Measurements from ENCODE around the gene TFAM.

Gene TFAM

GRCh38 chr10:58436071-58436470 is 50.9 kb downstream of the TFAM start:
- DNase-seq, result peak; percentile 61

GRCh38 chr10:58438340-58438871 is 53.2 kb downstream of the TFAM start:
- DNase-seq, result peak; percentile 78

DNA sequence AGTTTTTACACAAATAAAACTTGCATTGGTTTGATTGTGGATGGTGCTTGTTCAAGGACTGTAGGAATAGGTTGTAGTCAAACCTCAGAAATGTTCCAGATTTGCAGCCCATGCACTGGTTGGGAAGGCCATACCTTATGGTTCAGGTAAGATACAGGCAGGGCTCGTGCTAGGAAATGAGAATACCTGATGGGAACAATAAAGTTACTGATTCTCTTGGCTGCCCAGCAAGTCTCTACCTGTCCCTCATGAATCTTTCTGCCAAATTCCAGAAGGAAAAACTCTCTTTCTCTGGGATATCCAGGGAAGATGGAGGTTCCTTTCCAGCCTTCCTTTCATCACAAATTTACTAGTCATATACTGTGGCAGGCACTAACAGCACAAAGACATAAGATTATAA is 53.8 kb downstream of the TFAM start:
- DNase-seq, result no peak

GRCh38 chr10:58439632-58440364 is 54.6 kb downstream of the TFAM start:
- DNase-seq, result no peak

DNA sequence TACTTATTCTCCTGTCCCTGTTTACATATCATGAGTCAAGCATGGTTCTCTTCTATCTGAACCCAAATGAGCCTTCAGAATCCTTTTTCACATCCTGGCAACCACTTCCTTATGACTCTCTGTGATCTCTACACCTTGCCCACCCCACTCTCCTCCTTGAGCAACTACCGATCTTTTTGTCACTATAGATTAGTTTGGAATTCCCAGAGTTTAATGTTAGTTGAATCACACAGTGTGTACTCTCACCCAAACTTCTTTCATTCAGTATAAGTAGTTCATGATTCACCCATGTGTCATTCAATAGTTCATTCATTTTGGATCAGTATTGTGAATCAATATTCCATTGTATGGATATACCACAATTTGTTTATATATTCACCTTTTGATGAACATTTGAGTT is 55.3 kb downstream of the TFAM start:
- DNase-seq, result no peak

- no peak for DNase-seq
Observed at GRCh38 chr10:58444321-58444720, 59.1 kb downstream of the TFAM start.

DNA sequence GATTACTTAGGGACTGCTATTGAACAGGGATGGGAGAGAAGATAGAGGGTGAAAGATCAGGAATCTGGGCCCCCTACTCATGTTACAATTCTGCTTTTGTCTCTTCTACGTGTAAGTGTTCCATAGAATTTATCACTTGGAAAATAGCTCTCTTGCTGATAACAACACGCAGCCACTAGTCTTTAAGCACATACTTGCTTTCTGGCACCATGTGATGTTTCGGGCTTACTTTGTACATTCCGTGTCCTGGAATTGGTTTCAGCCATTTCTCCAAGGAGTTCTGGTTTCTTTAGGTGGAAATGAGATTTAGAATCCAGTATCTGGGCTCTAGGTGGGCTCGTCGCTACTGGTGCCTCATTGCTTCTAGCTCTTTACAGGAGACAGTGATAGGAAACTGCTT is 59.7 kb downstream of the TFAM start:
- DNase-seq, result no peak

DNA sequence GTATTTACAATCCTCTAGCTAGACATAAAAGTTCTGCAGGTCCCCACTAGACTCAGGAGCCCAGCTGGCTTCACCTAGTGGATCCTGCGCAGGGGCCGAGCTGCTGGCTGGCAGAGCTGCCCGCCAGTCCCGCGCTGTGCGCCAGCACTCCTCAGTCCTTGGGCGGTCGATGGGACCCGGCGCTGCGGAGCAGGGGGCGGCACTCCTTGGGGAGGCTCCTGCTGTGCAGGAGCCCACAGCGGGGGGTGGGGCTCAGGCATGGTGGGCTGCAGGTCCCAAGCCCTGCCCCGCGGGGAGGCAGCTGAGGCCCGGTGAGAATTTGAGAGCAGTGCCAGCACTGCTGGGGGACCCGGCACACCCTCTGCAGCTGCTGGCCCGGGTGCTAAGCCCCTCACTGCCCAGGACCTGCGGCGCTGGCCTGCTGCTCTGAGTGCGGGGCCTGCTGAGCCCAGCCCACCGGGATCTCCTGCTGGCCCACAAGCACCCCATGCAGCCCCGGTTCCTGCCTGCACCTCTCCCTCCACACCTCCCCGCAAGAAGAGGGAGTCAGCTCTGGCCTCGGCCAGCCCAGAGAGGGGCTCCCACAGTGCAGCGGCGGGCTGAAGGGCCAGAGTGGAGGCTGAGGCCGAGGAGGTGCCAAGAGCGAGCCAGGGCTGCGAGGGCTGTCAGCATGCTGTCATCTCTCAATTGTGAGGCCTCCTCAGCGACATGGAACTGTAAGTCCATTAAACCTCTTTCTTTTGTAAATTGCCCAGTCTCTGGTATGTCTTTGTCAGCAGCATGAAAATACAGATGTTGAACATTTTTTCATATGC is 63.1 kb downstream of the TFAM start:
- DNase-seq, result no peak
